Measurements from ENCODE around the gene KRT13. TPM values are rescaled to one million over a fixed set of nuclear protein-coding genes. Genes with fewer than 3 reads are reported as not detected.
A peak's percentile ranks its signal among the peaks of the same experiment; 100 is the strongest.

The KRT13 gene
- polyA plus RNA-seq, 1 donor (not counting 4 experiments of a cell fraction or from before 2014, with no cell fraction given), result 24.0 TPM

- Histone ChIP-seq H3K4me3 (ENCODE audit: control insufficient read depth in 2 of 3, extremely low read depth in 1 of 3, insufficient read depth in 2 of 3, low read depth in 1 of 3, low read length in 3 of 3) (no peak overlapping the region), H3K9ac (ENCODE audit: control insufficient read depth, extremely low read depth, insufficient read depth, low read length) (no peak overlapping the region), H3K36me3 (ENCODE audit: control insufficient read depth in 2 of 2, extremely low read depth in 1 of 2, insufficient read depth in 2 of 2, low read length in 2 of 2) (peaks cover 0 to 6% of the 10 kb centered on the region in 2 experiments), H3K4me2 (ENCODE audit: control insufficient read depth, extremely low read depth, insufficient read depth, low read depth, low read length) (no peak overlapping the region), H3K79me2 (ENCODE audit: control insufficient read depth, insufficient read depth, low read length) (no peaks in the 10 kb centered on the region), H3K4me1 (ENCODE audit: control insufficient read depth, extremely low read depth, insufficient read depth, low read length) (peaks cover 33% of the 10 kb centered on the region), H3K9me3 (ENCODE audit: control insufficient read depth, low read depth, low read length) (no peaks in the 10 kb centered on the region), H3K27me3 (ENCODE audit: control insufficient read depth, extremely low read depth, insufficient read depth, low read length) (no peaks in the 10 kb centered on the region), H4K20me1 (ENCODE audit: control insufficient read depth, extremely low read depth, insufficient read depth, low read length) (no peaks in the 10 kb centered on the region), H3K9me1 (ENCODE audit: control insufficient read depth, extremely low read depth, insufficient read depth, low read length) (peaks cover 2% of the 10 kb centered on the region), H3K27ac (ENCODE audit: control insufficient read depth, insufficient read depth, low read length) (no peak overlapping the region), H2AFZ (ENCODE audit: control insufficient read depth, low read length) (no peak overlapping the region)
- TF ChIP-seq, protein P1, sequence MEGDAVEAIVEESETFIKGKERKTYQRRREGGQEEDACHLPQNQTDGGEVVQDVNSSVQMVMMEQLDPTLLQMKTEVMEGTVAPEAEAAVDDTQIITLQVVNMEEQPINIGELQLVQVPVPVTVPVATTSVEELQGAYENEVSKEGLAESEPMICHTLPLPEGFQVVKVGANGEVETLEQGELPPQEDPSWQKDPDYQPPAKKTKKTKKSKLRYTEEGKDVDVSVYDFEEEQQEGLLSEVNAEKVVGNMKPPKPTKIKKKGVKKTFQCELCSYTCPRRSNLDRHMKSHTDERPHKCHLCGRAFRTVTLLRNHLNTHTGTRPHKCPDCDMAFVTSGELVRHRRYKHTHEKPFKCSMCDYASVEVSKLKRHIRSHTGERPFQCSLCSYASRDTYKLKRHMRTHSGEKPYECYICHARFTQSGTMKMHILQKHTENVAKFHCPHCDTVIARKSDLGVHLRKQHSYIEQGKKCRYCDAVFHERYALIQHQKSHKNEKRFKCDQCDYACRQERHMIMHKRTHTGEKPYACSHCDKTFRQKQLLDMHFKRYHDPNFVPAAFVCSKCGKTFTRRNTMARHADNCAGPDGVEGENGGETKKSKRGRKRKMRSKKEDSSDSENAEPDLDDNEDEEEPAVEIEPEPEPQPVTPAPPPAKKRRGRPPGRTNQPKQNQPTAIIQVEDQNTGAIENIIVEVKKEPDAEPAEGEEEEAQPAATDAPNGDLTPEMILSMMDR (optimal IDR thresholded peaks at IDR 0.05 in 1 of 3, IDR thresholded peaks at IDR 0.05 in 1 of 3, conservative IDR thresholded peaks at IDR 0.05 in 1 of 3; ENCODE audit: extremely low read depth in 1 of 3, insufficient read depth in 2 of 3, low read length in 3 of 3), result no peak
- TF ChIP-seq EZH2 (IDR thresholded peaks at IDR 0.05; ENCODE audit: low read length), result no peak
- no peak for DNase-seq (ENCODE audit: low read depth, low spot score)
- FAIRE-seq, result peak; percentile 34
- dilution Hi-C loops (cut with MboI; ENCODE audit: extremely low pct_ligation_motif_present, low sequenced_read_pairs), result no loop called here
Measured at GRCh38 chr17:41511116-41511515, 5.7 kb upstream of the KRT13 start.

DNA sequence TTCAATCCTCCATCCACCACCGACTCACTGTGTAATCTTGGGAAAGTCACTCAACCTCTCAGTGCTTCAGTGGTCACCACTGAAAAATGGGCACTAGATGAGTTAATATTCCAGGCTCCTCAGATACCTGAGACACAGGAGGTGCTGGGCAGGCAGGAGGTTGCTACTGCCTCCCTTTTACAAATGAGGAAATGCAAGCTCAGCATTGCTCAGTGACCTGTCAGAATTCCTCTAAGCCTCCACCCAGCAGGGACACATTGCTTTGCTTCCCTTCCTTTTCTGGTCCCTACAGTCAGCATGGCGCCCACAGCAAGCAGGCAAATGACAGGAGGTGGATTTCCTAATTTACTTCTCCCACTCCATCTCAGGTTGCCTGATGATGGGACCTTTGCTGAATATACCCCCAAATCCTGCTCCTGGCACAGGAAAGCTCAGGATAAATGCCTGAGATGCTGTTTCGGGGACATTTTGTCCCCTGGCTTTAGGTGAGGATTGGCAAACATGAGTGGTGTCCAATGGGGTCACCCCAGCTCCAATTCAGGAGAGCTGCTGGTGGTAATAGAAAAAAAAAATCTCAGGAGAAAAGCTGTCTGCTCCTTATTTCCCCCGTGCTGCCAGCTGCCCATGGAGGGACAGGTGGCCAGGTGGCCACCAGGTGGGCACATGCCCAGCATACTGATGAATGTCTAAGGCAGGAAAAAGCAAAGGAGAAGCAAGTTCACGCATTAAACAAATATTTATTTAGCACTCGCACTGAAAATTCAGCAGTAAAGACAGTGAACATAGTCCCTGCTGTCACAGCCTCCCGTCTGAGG lies 5.0 kb upstream of the KRT13 start:
- Histone ChIP-seq H3K36me3 (ENCODE audit: control insufficient read depth in 2 of 2, extremely low read depth in 1 of 2, insufficient read depth in 2 of 2, low read length in 2 of 2) (no peaks in the 10 kb centered on the region), H3K4me2 (ENCODE audit: control insufficient read depth, extremely low read depth, insufficient read depth, low read depth, low read length) (no peak overlapping the region), H2AFZ (ENCODE audit: control insufficient read depth, low read length) (no peak overlapping the region), H3K4me3 (ENCODE audit: control insufficient read depth in 2 of 3, extremely low read depth in 1 of 3, insufficient read depth in 2 of 3, low read depth in 1 of 3, low read length in 3 of 3) (no peak overlapping the region), H3K4me1 (ENCODE audit: control insufficient read depth, extremely low read depth, insufficient read depth, low read length) (peaks cover 29% of the 10 kb centered on the region), H4K20me1 (ENCODE audit: control insufficient read depth, extremely low read depth, insufficient read depth, low read length) (no peaks in the 10 kb centered on the region), H3K9me1 (ENCODE audit: control insufficient read depth, extremely low read depth, insufficient read depth, low read length) (peaks cover 2% of the 10 kb centered on the region), H3K9ac (ENCODE audit: control insufficient read depth, extremely low read depth, insufficient read depth, low read length) (no peak overlapping the region), H3K27me3 (ENCODE audit: control insufficient read depth, extremely low read depth, insufficient read depth, low read length) (no peaks in the 10 kb centered on the region), H3K79me2 (ENCODE audit: control insufficient read depth, insufficient read depth, low read length) (no peaks in the 10 kb centered on the region), H3K9me3 (ENCODE audit: control insufficient read depth, low read depth, low read length) (no peaks in the 10 kb centered on the region), H3K27ac (ENCODE audit: control insufficient read depth, insufficient read depth, low read length) (no peak overlapping the region)
- FAIRE-seq (peak; percentile 61), DNase-seq (ENCODE audit: low read depth, low spot score) (no peak)
- TF ChIP-seq EZH2 (IDR thresholded peaks at IDR 0.05; ENCODE audit: low read length), result no peak
- TF ChIP-seq, protein P1 (optimal IDR thresholded peaks at IDR 0.05 in 1 of 3, IDR thresholded peaks at IDR 0.05 in 1 of 3, conservative IDR thresholded peaks at IDR 0.05 in 1 of 3; ENCODE audit: extremely low read depth in 1 of 3, insufficient read depth in 2 of 3, low read length in 3 of 3), result peak in 1 of 3 experiments; percentile 14
- dilution Hi-C loops (cut with MboI; ENCODE audit: extremely low pct_ligation_motif_present, low sequenced_read_pairs), result no loop called here
